WI38 (cell line): ENCODE measurements around the gene ATXN10.

Source experiments
- H3K4me3 ChIP-seq: 2 replicates; pipeline ENCODE4 v1.5.1; 2011; ENCODE audit warnings: low read depth, mild to moderate bottlenecking, control low read depth, low read length
- TF ChIP-seq, protein P1 (sequence below): IDR thresholded peaks from 2 replicates; pipeline ENCODE4 v1.5.1; 2012; ENCODE audit warnings: low read depth, mild to moderate bottlenecking, control low read depth, low read length

ATXN10 gene

DNA sequence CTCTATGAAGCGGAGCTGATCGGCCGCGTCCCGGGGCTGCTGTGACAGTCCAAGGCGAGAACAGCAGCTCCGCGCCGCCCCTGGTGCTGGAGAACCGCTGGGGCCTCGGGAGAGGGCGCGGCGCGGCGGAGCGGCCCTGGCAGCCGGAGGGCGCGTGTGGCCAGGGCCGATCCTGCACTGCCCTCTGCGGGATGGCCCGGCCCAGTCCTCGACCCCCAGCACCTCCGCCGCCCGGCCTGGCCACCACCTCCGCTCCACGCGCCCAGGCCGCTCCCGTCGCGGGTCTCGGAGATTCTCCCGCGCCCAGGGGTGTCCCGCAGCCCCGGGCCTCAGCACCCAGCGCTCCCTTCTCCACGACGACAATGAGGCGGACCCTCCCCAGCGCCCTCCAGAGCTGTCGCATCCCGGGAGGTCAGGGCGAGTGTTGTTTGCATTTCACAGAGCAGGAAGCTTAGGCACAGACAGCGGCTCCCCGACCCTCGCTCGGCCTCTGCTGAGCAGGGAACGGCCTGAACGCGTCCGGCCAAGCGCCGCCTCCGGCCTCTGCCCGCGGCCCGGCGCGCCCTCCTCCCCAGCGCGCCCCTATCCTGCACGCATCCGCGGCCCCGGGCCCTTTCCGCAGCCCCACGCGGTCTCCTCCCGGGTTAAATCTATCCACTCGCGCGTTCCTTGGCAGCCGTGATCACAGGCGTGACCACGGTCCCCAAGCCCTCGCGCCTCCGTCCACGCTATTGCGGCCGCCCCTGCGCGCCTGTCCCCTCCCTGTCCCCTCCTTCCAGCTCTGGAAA lies 195.7 kb downstream of the ATXN10 start:
- H3K4me3 ChIP-seq, result no peak overlapping the region
- TF ChIP-seq, protein P1, sequence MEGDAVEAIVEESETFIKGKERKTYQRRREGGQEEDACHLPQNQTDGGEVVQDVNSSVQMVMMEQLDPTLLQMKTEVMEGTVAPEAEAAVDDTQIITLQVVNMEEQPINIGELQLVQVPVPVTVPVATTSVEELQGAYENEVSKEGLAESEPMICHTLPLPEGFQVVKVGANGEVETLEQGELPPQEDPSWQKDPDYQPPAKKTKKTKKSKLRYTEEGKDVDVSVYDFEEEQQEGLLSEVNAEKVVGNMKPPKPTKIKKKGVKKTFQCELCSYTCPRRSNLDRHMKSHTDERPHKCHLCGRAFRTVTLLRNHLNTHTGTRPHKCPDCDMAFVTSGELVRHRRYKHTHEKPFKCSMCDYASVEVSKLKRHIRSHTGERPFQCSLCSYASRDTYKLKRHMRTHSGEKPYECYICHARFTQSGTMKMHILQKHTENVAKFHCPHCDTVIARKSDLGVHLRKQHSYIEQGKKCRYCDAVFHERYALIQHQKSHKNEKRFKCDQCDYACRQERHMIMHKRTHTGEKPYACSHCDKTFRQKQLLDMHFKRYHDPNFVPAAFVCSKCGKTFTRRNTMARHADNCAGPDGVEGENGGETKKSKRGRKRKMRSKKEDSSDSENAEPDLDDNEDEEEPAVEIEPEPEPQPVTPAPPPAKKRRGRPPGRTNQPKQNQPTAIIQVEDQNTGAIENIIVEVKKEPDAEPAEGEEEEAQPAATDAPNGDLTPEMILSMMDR, result no peak

DNA sequence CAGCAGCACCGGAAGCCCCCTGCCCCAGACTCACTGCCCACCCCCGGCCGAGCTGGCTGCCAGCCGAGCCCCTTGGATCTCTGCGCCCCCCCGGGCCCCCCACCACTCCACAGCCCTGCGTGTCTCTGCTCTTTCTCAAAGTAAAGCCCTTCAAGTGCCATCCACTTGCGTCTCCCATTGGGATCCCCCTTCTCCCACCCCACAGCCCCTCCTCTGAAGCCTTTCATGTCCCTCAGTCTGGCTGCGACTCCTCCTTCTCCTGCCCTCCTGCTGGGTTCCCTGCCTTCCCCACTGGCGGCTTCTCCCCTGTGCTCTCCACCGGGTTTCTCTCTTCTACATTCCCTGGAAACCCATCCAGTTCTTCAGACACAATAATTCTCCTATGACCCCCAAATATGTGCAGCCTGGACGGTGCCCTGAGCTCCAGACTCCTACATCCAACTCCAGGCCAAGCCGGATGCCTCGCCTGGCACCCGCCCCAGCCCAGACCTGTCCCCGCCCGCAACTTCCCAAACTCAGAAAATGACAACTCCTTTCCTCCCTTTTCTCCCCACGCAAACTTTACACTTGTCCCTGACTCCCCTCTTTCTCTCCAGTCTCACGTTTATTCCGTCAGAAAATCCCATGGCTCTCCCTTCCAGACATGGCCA lies 196.4 kb downstream of the ATXN10 start:
- TF ChIP-seq, protein P1, result no peak
- no peak overlapping the region for H3K4me3 ChIP-seq

DNA sequence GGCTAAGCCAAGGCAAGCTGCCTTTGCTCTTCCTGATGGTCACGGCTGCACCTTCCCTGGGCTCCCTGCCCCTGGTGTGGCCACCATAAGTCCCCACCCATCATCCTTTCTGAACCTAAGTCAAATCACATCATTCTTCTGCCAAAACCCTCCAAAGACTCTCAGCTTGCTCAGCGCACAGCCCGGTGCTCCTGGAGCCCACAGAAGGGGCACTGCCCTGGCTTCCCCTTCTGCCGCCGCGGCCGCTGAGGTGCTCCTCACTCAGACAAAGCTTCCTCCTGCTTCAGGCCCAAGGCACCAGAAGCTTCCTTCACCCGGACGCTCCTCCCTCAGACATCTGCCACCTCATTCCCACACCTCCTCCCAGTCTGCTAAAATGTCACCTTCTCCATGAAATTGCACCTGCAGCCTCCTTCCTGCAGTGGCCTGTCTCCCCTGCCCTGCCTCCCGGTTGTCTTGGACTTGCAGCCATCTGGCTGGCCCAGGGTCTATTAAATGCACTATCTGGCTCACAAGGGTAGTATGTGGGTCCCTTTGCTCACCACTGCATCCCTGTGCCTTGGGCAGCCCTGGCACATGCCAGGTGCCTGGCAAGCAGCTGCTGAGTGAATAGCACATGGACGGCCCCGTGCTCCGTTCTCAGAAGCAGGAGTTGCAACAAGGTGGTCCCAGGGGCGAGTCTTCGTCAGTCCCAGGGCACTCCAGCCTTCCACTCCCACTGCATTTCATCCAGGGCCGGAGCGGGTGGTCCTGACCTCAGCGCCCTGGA lies 197.1 kb downstream of the ATXN10 start:
- TF ChIP-seq, protein P1, result no peak

DNA sequence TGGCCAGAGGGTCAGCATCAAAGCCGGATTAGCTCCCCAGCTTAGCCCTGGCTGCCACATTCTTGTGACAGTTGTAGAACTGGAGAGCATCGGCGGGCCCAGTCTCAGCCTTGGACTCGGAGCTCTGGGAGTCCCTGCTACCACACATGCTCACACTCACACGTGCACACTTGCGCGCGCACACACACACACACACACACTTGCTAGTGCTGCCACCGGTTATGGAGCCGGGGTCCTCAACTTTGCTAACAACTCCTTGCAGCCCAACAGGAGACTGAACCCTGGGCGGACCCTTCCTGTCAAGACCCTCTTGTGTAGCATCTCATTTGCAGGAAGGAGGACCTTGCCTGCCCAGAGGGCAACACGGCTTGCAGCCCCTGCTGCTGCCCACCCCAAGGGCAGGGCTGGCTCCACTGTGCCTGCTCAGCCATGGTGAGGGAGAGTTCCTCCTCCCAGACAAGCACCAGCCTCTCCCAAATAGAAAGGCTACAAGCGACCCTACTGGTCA lies 197.8 kb downstream of the ATXN10 start:
- no peak overlapping the region for H3K4me3 ChIP-seq
- TF ChIP-seq, protein P1, result no peak

More for the DNA sequence above, 197.1 kb downstream of the ATXN10 start:
- no peak overlapping the region for H3K4me3 ChIP-seq

DNA sequence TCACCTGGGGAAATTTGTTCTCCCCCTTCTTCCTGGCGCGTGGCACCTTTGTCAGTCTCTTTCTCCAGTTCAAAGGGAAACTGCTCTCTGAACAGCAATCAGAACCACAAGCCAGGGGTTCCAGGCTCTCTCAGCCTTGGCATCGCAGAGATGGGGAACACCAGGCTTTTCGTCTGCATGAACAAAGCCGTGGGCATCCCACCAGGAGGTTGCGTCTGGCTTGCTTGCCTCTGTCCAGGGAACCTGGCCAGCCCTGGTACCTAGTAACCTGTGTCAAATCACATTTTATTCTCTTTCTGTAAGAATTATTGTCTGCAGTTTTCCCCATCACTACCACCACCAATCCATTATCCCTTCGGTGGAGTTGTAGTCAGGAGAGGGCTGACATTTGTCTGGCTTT lies 198.4 kb downstream of the ATXN10 start:
- H3K4me3 ChIP-seq, result no peak overlapping the region
- TF ChIP-seq, protein P1, result no peak

DNA sequence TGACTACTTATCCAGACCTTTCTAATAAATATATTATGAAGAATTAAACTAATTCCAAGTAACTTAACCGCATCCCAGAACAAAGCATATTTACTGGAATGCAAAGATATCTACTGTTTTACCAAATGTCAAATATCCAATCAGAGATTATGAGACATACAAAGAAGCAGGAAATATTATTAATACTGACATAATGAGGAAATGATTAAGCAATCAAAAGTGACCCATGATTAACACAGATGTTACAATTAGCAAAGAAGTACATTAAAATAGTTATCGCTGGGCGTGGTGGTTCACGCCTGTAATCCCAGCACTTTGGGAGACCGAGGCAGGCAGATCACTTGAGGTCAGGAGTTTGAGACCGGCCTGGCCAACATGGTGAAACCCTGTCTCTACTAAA lies 200.1 kb downstream of the ATXN10 start:
- TF ChIP-seq, protein P1, result no peak
- no peak overlapping the region for H3K4me3 ChIP-seq
